HUES6 (cell line): Measurements from ENCODE around the gene PRR36.
A peak's percentile ranks its signal among the peaks of the same experiment; 100 is the strongest.

Experiments used
- H3K27ac ChIP-seq: 2 replicates; pipeline ENCODE4 v1.7.0; 2013; ENCODE audit warnings: low read depth, mild to moderate bottlenecking, low read length, inconsistent platforms
- H3K27me3 ChIP-seq: 2 replicates; pipeline ENCODE4 v1.6.1; 2013; ENCODE audit warnings: low read length; ENCODE audit not compliant: control insufficient read depth, insufficient read depth
- H3K36me3 ChIP-seq: 2 replicates; pipeline ENCODE4 v1.6.1; 2013; ENCODE audit warnings: low read length; ENCODE audit not compliant: control insufficient read depth, insufficient read depth
- H3K4me1 ChIP-seq: 2 replicates; pipeline ENCODE4 v1.6.1; 2013; ENCODE audit warnings: low read length; ENCODE audit not compliant: control insufficient read depth, insufficient read depth
- H3K4me3 ChIP-seq: 2 replicates; pipeline ENCODE4 v1.5.1; 2013; ENCODE audit warnings: low read depth, low read length
- H3K9ac ChIP-seq: one replicate; pipeline ENCODE4 v1.6.1; 2013; ENCODE audit warnings: mild to moderate bottlenecking, low read length
- H3K9me3 ChIP-seq: 2 replicates; pipeline ENCODE4 v1.6.1; 2013; ENCODE audit warnings: low read depth, low read length; ENCODE audit not compliant: control insufficient read depth, insufficient read depth

The PRR36 gene

DNA sequence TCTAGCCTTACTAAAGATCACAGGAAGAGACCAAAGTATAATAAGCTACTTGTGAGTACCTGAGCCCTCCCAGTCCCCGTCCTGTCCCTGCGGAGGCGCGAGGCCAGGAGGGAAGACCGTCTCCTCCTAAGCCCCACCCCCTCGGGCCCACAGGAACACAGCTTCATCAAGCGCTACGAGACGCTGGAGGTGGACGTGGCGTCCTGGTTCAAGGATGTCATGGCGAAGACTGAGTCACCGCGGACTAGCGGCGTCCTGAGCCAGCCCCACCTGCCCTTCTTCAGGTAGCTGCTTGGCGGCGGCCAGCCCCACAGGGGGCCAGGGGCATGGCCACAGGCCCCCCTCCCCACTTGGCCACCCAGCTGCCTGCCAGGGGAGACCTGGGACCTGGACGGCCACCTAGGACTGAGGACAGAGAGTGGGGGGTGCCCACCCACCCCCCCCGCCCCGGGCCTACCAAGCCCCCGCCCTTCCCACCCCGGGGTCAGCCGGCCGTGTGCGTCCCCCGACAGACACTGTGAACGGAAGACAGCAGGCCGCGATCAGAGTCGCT is 38.0 kb upstream of the PRR36 start:
- Histone ChIP-seq H3K27me3 (peaks cover 28% of the 10 kb centered on the region), H3K4me3 (no peak overlapping the region), H3K27ac (no peak overlapping the region), H3K9ac (no peak overlapping the region), H3K9me3 (no peaks in the 10 kb centered on the region), H3K4me1 (peaks cover 3% of the 10 kb centered on the region; the same call in 1 of the 2 replicates), H3K36me3 (peaks cover 32% of the 10 kb centered on the region)

DNA sequence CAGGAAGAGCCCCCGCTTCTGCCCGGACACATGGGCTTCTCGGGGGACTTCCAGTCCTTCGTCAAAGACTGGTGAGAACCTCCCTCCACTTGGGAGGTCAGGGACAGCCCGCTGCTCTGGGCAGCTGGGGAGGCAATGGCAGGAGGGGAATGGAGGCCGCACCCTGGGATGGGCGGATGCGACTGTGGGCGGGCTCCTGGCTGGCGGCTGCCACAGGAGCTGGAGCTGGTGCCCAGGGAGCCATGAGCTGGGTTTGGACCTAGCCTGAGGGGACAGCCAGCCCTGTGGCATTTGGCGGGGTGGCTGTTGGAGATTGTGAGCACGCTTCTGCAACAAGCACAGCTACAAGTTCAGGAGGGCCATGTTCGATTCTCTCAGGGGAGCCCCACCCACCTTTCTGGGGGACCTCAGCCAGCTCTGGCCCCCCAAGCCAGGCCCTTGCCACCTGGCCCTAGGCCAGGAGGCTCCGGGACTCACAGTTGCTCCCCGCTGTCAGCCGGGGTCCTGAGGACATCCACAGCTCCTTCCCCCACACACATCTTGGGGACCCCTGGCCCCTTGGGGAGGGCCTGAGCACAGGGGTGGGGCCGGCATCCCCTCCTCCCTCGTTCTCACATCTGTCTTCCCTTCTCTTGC is 37.4 kb upstream of the PRR36 start:
- Histone ChIP-seq H3K4me3 (no peak overlapping the region), H3K27me3 (peaks cover 23% of the 10 kb centered on the region)

DNA sequence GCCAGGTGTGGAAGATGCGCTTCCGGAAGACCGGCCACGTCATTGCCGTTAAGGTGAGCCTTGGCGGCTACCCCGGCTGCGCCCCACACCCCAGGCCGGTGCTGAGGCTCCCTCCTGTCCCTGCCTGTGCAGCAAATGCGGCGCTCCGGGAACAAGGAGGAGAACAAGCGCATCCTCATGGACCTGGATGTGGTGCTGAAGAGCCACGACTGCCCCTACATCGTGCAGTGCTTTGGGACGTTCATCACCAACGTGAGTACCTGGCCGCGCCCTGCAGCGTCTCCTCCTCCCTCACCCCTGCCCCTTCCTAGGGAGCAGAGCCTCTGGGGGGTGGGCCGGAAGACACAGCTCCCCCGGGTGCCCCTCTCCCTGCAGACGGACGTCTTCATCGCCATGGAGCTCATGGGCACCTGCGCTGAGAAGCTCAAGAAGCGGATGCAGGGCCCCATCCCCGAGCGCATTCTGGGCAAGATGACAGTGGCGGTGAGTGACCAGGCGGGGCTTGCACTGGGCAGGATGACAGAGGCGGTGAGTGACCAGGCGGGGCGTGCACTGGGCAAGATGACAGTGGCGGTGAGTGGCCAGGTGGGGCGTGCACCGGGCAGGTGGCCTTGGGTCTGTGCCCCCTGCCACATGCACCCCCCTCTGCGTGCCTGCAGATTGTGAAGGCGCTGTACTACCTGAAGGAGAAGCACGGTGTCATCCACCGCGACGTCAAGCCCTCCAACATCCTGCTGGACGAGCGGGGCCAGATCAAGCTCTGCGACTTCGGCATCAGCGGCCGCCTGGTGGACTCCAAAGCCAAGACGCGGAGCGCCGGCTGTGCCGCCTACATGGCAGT is 36.4 kb upstream of the PRR36 start:
- no peak overlapping the region for H3K9ac ChIP-seq
- H3K36me3 ChIP-seq, result peaks cover 32% of the 10 kb centered on the region
- H3K4me3 ChIP-seq, result no peak overlapping the region
- H3K4me1 ChIP-seq, result no peaks in the 10 kb centered on the region
- no peak overlapping the region for H3K27ac ChIP-seq
- peaks cover 12% of the 10 kb centered on the region for H3K27me3 ChIP-seq
- no peaks in the 10 kb centered on the region for H3K9me3 ChIP-seq

More for the DNA sequence above, 37.4 kb upstream of the PRR36 start:
- Histone ChIP-seq H3K9me3 (no peaks in the 10 kb centered on the region), H3K4me1 (no peaks in the 10 kb centered on the region), H3K27ac (no peak overlapping the region), H3K9ac (no peak overlapping the region), H3K36me3 (peaks cover 32% of the 10 kb centered on the region)

DNA sequence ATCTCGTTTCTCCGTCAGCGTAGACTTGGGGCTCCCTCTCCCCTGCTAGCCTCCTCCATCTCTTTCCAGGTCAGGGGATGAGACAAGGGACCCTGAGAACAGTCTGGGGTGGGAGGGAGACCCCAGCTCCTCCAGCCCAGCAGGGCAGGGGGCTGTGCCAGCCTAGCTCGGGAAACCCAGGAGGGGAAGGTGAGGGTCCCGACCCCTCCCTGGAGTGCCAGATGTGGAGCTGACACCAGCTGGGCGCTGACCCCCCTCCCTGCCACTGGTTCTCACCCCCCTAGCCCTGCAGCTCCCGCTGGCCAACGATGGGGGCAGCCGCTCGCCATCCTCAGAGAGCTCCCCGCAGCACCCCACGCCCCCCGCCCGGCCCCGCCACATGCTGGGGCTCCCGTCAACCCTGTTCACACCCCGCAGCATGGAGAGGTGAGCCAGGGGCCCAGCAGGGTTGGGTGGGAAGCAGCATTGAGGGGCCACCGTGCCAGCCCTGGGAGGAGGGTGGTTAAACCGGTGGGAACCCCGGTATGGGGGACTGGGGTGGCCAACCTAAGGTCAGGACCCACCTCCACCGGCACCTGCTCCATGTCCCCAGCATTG is 35.4 kb upstream of the PRR36 start:
- Histone ChIP-seq H3K9me3 (no peaks in the 10 kb centered on the region), H3K4me3 (no peak overlapping the region), H3K27ac (no peak overlapping the region), H3K9ac (no peak overlapping the region), H3K36me3 (peaks cover 32% of the 10 kb centered on the region), H3K27me3 (peaks cover 2% of the 10 kb centered on the region), H3K4me1 (peaks cover 7% of the 10 kb centered on the region; the same call in 1 of the 2 replicates)

DNA sequence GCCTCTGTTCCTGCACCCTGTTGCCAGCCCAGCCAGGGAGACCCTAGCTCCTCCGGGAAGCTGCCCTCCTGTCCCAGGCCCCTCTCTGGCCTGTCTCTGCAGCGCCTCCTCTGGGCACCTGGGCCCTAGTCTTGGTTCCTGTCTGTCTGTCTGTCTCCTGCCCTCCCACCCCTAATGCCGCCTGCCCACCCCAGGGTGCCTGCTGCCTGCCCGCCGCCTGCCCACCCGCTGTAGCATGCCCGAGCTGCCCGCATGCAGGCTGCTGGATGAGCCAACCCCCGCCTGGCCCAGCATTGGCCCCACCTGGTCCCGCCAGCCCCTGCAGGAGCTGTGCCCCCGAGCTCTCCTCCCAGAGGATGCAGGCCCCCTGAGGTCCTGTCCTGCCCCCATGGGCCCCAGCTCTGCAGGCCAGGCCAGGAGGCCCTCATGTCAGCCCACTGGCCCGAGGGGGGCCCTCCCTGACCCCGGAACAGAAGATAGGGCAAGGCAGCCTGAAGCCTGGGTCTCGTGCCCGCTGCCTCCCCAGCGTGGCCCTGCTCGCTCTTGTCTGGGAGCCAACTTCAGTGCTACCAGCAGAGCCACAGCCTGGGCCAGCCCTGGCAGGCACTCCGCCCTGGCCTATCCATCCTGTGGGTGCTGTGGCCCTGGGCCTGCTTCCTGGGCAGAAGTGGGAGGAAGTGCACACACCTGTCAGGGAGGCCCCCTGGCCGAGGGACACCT is 34.7 kb upstream of the PRR36 start:
- peaks cover 32% of the 10 kb centered on the region for H3K36me3 ChIP-seq
- H3K27ac ChIP-seq, result no peak overlapping the region
- H3K27me3 ChIP-seq, result no peaks in the 10 kb centered on the region
- H3K4me3 ChIP-seq, result no peak overlapping the region
- H3K4me1 ChIP-seq, result peaks cover 8% of the 10 kb centered on the region; the same call in 1 of the 2 replicates
- H3K9ac ChIP-seq, result no peak overlapping the region
- no peaks in the 10 kb centered on the region for H3K9me3 ChIP-seq

DNA sequence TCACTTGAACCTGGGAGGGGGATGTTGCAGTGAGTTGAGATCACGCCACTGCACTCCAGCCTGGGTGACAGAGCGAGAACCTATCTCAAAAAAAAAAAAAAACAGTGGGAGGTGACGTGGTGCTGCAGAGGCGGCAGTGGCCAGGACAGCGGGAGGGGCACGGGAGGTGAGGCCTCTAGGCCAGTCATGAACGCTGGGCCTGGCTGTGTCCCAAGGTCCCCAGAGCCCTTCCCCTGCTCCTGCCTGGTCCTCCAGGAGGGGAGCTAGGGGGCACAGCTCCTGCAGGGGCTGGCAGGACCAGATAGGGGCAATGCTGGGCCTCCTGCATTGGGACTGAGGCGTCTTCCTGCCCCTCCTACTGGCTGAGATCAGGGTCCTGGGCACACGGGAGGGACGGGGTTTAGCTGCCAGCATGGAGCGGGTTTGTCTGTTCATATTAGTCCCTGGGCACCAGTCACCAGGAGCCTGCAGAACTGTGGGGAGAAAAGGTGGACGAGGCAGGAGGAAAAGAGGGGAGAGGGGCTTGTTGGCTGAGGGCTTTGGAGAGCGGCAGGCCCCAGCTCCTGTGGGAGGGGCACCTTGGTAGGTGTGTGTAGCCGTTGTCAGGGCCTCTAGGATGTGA is 34.0 kb upstream of the PRR36 start:
- Histone ChIP-seq H3K4me3 (no peak overlapping the region), H3K27ac (no peak overlapping the region), H3K9ac (no peak overlapping the region), H3K36me3 (peaks cover 32% of the 10 kb centered on the region), H3K4me1 (peaks cover 8% of the 10 kb centered on the region; the same call in 1 of the 2 replicates), H3K9me3 (no peaks in the 10 kb centered on the region), H3K27me3 (no peaks in the 10 kb centered on the region)

DNA sequence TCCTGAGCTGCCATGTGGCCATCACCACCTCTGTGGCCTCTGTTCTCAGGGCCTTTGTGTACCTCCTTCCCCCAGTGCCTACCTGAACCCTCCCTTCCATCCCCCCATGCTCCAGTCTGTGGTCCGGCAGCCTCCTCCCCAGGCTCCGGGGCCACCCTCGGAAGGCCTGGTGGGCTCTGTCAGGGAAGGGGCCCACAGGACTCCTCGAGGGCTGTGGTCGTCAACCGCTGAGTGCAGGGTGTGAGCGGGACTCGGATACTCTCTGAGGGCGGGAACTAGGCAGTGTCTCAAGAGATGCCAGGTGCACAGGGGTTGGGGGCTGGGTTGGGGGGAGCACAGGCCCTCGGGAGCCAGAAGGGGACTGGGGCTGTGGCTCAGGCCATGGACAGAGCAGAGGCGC is 33.4 kb upstream of the PRR36 start:
- Histone ChIP-seq H3K36me3 (peaks cover 29% of the 10 kb centered on the region), H3K27ac (no peak overlapping the region), H3K27me3 (no peaks in the 10 kb centered on the region), H3K9ac (no peak overlapping the region), H3K4me3 (no peak overlapping the region), H3K4me1 (peaks cover 14% of the 10 kb centered on the region), H3K9me3 (no peaks in the 10 kb centered on the region)

DNA sequence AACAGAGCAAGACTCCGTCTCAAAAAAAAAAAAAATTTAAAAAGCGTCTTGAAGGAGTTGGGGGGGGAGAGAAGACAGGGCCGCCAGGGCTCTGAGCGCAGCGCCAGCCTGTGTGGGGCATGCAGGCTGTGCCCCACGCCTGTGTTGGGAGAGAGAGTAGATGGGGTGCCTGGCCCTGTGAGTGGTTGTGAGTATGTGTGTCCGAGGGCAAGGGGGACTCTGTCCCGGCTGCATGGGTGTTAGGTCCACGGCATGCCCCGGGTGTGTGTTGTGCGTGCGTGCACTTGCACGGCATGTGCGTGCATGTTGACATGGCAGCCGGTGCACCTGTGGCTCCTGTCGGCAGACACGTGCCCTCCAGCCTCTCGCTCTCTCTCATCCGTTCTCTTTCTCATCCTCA is 32.9 kb upstream of the PRR36 start:
- no peak overlapping the region for H3K9ac ChIP-seq
- H3K27ac ChIP-seq, result no peak overlapping the region
- H3K4me3 ChIP-seq, result no peak overlapping the region
- peaks cover 16% of the 10 kb centered on the region for H3K4me1 ChIP-seq
- H3K9me3 ChIP-seq, result no peaks in the 10 kb centered on the region
- peaks cover 26% of the 10 kb centered on the region for H3K36me3 ChIP-seq
- no peaks in the 10 kb centered on the region for H3K27me3 ChIP-seq

DNA sequence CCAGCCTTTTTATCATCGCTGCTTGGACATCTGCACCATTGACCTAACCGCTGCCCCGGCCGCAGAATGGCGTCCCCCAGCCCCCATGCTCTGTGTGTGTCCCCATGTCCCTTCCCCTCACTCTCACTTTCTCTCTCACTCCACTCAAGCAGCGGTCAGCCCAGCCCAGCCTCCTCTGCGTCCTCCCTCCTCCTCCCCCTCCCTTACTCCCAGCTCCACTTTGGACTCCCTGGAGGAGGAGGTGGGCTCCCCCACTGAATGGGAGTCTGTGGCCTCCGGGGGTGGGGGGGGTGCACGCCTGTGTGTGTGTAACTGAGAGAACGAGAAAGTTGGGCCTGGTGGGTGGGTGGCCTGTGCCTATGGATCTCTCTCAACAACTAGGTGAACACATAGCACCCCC is 31.7 kb upstream of the PRR36 start:
- peaks cover 16% of the 10 kb centered on the region for H3K36me3 ChIP-seq
- H3K9ac ChIP-seq, result no peak overlapping the region
- H3K9me3 ChIP-seq, result no peaks in the 10 kb centered on the region
- no peaks in the 10 kb centered on the region for H3K27me3 ChIP-seq
- no peak overlapping the region for H3K27ac ChIP-seq
- H3K4me1 ChIP-seq, result peaks cover 16% of the 10 kb centered on the region
- 0 out of 2 replicates have a peak overlapping the region, but pooled peaks have one; percentile 10 for H3K4me3 ChIP-seq

DNA sequence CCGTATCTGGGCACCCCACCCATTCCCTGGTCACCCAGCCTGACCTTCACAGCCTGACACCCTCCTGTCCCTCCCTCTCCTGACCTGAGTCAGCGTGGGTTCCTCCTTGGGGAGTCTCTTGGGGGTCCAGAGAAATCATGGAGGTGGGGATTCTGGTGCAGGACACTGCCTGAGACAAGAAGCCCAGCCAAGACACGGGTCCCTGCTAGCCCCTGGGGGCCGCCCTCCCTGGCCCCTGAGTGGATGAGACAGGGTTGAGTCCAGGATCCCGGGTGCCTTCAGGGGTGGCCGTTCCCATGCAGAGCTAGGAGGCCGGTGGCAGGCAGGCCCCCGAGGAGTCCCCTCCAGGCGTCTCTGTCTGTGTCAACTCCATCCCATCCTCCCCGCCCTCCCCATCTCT is 31.1 kb upstream of the PRR36 start:
- H3K4me3 ChIP-seq, result no peak overlapping the region
- H3K27me3 ChIP-seq, result no peaks in the 10 kb centered on the region
- H3K27ac ChIP-seq, result no peak overlapping the region
- no peak overlapping the region for H3K9ac ChIP-seq
- H3K36me3 ChIP-seq, result peaks cover 12% of the 10 kb centered on the region
- H3K9me3 ChIP-seq, result no peaks in the 10 kb centered on the region
- H3K4me1 ChIP-seq, result peaks cover 16% of the 10 kb centered on the region
